HCT116 (cell line): Measurements from ENCODE around the gene SYT9. TPM values are rescaled to one million over a fixed set of nuclear protein-coding genes. Genes with fewer than 3 reads are reported as not detected.

Experiments
- ATAC-seq: fragments of 200-7000 bp; cut with Tn5 transposase; 2 replicates; pipeline ENCODE4 v1.9.1; 2020; ENCODE audit warnings: mild to moderate bottlenecking, moderate library complexity
- BruUV-seq: library from RNA; stranded (reverse); fragments of 400-500 nt; replicated peaks from 2 replicates; lab custom pipeline; 2021; lab: Mats Ljungman, UMichigan
- CTCF ChIA-PET: fragments of 300-600 bp; sonication (Branson Sonifier 250); formaldehyde crosslinking; loops from one replicate; lab custom pipeline; 2021; ENCODE audit warnings: antibody characterized with exemption; lab: Charles Lee
- POLR2A ChIA-PET: fragments of 300-600, 350-600 bp; sonication (Branson Sonifier 250); formaldehyde crosslinking; loops from one replicate; lab custom pipeline; 2021; ENCODE audit warnings: antibody characterized with exemption; lab: Charles Lee
- RAD21 ChIA-PET, 2 experiments: fragments of 300-600 bp; sonication (Branson Sonifier 250); formaldehyde crosslinking; loops; one replicate each; lab custom pipeline; 2023; ENCODE audit warnings: low total read pairs in 2 of 2; ENCODE audit not compliant: uncharacterized antibody in 2 of 2, unreplicated experiment in 2 of 2, low non-redundant PET in 1 of 2; lab: Charles Lee
- DNase-seq: peaks from one replicate; pipeline ENCODE4 v3.0.0-alpha.2; 2010; ENCODE audit warnings: low read depth, low spot score
- H2AFZ ChIP-seq: fragments of 200-600 bp; shearing (Covaris generic), sonication (generic); 2 replicates; pipeline ENCODE4 v1.6.1; 2017; ENCODE audit warnings: low read depth, mixed run types, mixed read lengths, antibody characterized with exemption, low read length; ENCODE audit not compliant: poor library complexity, severe bottlenecking
- H3K27ac ChIP-seq: 2 replicates; pipeline ENCODE4 v1.5.1; 2012; ENCODE audit warnings: low read depth, low read length
- H3K27me3 ChIP-seq: fragments of 200-600 bp; sonication (generic); 2 replicates; pipeline ENCODE4 v1.6.1; 2016; ENCODE audit warnings: mixed run types, low read length, mixed read lengths; ENCODE audit not compliant: insufficient read depth
- H3K36me3 ChIP-seq, 2 experiments: fragments of 200-500 bp in 1 of 2; fragments of 200-600 bp in 1 of 2; sonication (Bioruptor generic) in 1 of 2; sonication (generic) in 1 of 2; 2 replicates each; pipeline versions ENCODE4 v1.5.1 to v1.6.1; 2014 to 2016; ENCODE audit warnings: low read length in 2 of 2, inconsistent platforms in 1 of 2, mixed read lengths in 1 of 2, mixed run types in 1 of 2; ENCODE audit not compliant: insufficient read depth in 2 of 2, control insufficient read depth in 1 of 2
- H3K4me1 ChIP-seq, 2 experiments: fragments of 200-600 bp in 1 of 2; sonication (generic) in 1 of 2; 2 replicates each; pipeline versions ENCODE4 v1.5.1 to v1.6.1; 2012 to 2017; ENCODE audit warnings: low read length in 2 of 2, inconsistent platforms in 1 of 2, mild to moderate bottlenecking in 1 of 2, mixed read lengths in 1 of 2, mixed run types in 1 of 2, moderate library complexity in 1 of 2; ENCODE audit not compliant: insufficient read depth in 2 of 2, control insufficient read depth in 1 of 2
- H3K4me2 ChIP-seq: fragments of 200-600 bp; sonication (generic); 2 replicates; pipeline ENCODE4 v1.6.1; 2017; ENCODE audit warnings: mixed run types, low read length, mixed read lengths
- H3K4me3 ChIP-seq, 2 experiments: fragments of 200-600 bp in 1 of 2; sonication (generic) in 1 of 2; replicated peaks in 1 of 2; 2 replicates each; pipeline ENCODE4 v1.5.1; 2011 to 2016; ENCODE audit warnings: low read length in 2 of 2, control low read depth in 1 of 2, low read depth in 1 of 2, mild to moderate bottlenecking in 1 of 2, mixed read lengths in 1 of 2, mixed run types in 1 of 2
- H3K79me2 ChIP-seq: fragments of 200-600 bp; sonication (generic); 2 replicates; pipeline ENCODE4 v1.6.1; 2017; ENCODE audit warnings: mild to moderate bottlenecking, mixed run types, low read length, moderate library complexity, mixed read lengths; ENCODE audit not compliant: insufficient read depth
- H3K9ac ChIP-seq: fragments of 200-600 bp; sonication (generic); 2 replicates; pipeline ENCODE4 v1.6.1; 2016; ENCODE audit warnings: low read length, mixed read lengths
- H3K9me2 ChIP-seq: fragments of 200-600 bp; sonication (generic), shearing (Covaris generic); 2 replicates; pipeline ENCODE4 v1.6.1; 2017; ENCODE audit warnings: mixed run types, mild to moderate bottlenecking, moderate library complexity; ENCODE audit not compliant: insufficient read depth
- H3K9me3 ChIP-seq, 2 experiments: fragments of 200-500 bp in 1 of 2; fragments of 200-600 bp in 1 of 2; sonication (Bioruptor generic) in 1 of 2; sonication (generic) in 1 of 2; 2 replicates each; pipeline ENCODE4 v1.6.1; 2014 to 2017; ENCODE audit warnings: low read length in 2 of 2, mixed read lengths in 2 of 2, inconsistent platforms in 1 of 2, low read depth in 1 of 2, mild to moderate bottlenecking in 1 of 2, mixed run types in 1 of 2, moderate library complexity in 1 of 2; ENCODE audit not compliant: control insufficient read depth in 1 of 2, insufficient read depth in 1 of 2
- H4K20me1 ChIP-seq: fragments of 200-600 bp; sonication (generic), shearing (Covaris generic); 2 replicates; pipeline ENCODE4 v1.6.1; 2017; ENCODE audit warnings: mixed run types, mild to moderate bottlenecking, moderate library complexity; ENCODE audit not compliant: insufficient read depth
- CEBPB ChIP-seq: IDR thresholded peaks from 2 replicates; pipeline ENCODE4 v1.6.1; 2012; ENCODE audit warnings: low read depth
- CTCF ChIP-seq, 3 experiments: fragments of 200-600 bp in 1 of 3; sonication (generic) in 1 of 3; IDR thresholded peaks in 2 of 3; conservative IDR thresholded peaks in 1 of 3; 2 replicates each; pipeline ENCODE4 v1.5.1; 2012 to 2017; ENCODE audit warnings: low read depth in 2 of 3, low read length in 2 of 3, antibody characterized with exemption in 1 of 3, borderline replicate concordance in 1 of 3, control low read depth in 1 of 3, mild to moderate bottlenecking in 1 of 3, mixed read lengths in 1 of 3, mixed run types in 1 of 3, moderate library complexity in 1 of 3; ENCODE audit not compliant: insufficient read depth in 1 of 3
- EGR1 ChIP-seq: IDR thresholded peaks from 2 replicates; pipeline ENCODE4 v1.6.1; 2012; ENCODE audit warnings: low read depth
- ELF1 ChIP-seq: IDR thresholded peaks from 2 replicates; pipeline ENCODE4 v1.6.1; 2012; ENCODE audit warnings: low read depth, borderline replicate concordance
- EZH2 ChIP-seq: fragments of 200-600 bp; sonication (generic); IDR thresholded peaks from 2 replicates; pipeline ENCODE4 v1.6.1; 2017; ENCODE audit warnings: antibody characterized with exemption, mixed run types
- JUND ChIP-seq: IDR thresholded peaks from 2 replicates; pipeline ENCODE4 v1.6.1; 2012
- RAD21 ChIP-seq: IDR thresholded peaks from 2 replicates; pipeline ENCODE4 v1.6.1; 2012; ENCODE audit warnings: low read depth, mild to moderate bottlenecking
- REST ChIP-seq: IDR thresholded peaks from 2 replicates; pipeline ENCODE4 v1.6.1; 2012; ENCODE audit warnings: low read depth
- SIN3A ChIP-seq: IDR thresholded peaks from 2 replicates; pipeline ENCODE4 v1.6.1; 2012; ENCODE audit warnings: low read depth
- SP1 ChIP-seq: IDR thresholded peaks from 2 replicates; pipeline ENCODE4 v1.6.1; 2012; ENCODE audit warnings: low read depth
- SRF ChIP-seq: IDR thresholded peaks from 2 replicates; pipeline ENCODE4 v1.6.1; 2012; ENCODE audit warnings: low read depth
- TCF7L2 ChIP-seq: IDR thresholded peaks from 2 replicates; pipeline ENCODE4 v1.7.0; 2011; ENCODE audit warnings: borderline replicate concordance, inconsistent platforms; ENCODE audit not compliant: insufficient read depth, insufficient read length; ENCODE audit errors: extremely low read depth
- YY1 ChIP-seq: IDR thresholded peaks from 2 replicates; pipeline ENCODE4 v1.6.1; 2011; ENCODE audit warnings: low read length, low read depth, moderate library complexity, mild to moderate bottlenecking; ENCODE audit not compliant: insufficient replicate concordance; ENCODE audit errors: extremely low read depth
- ZFX ChIP-seq: fragments of 450-650 bp; IDR thresholded peaks from 2 replicates; pipeline ENCODE4 v1.6.1; 2017
- intact Hi-C: fragments of 100-400 bp; cut with micrococcal nuclease; formaldehyde crosslinking; loops from 2 replicates; pipeline ENCODE4 v1.10.0; 2022
- total RNA-seq: library from RNA; stranded (reverse); gene quantifications from one replicate; pipeline ENCODE4 v1.2.1, GENCODE V29; 2021; ENCODE audit not compliant: unreplicated experiment
- TF ChIP-seq, protein P1 (sequence below): IDR thresholded peaks from 2 replicates; pipeline ENCODE4 v1.6.1; 2012
- TF ChIP-seq, protein P2 (sequence below): IDR thresholded peaks from 2 replicates; pipeline ENCODE4 v1.6.1; 2012

SYT9 gene
- total RNA-seq, 1 experiment from 2014 or later, result not detected

- H3K4me2 ChIP-seq, result no peak overlapping the region
- H3K9me2 ChIP-seq, result no peaks in the 10 kb centered on the region
- ChIA-PET POLR2A (no interaction called here), CTCF (interaction anchor here (2.5 kb wide), 1 partner anchor 146 kb away, joined by 14 read pairs; no protein-coding TSS in a partner anchor), RAD21 (no interaction called here)
- H4K20me1 ChIP-seq, result no peaks in the 10 kb centered on the region
- H3K79me2 ChIP-seq, result no peaks in the 10 kb centered on the region
- DNase-seq (no peak), ATAC-seq (no peak)
- H3K4me3 ChIP-seq, result no peak overlapping the region
- no peak overlapping the region for H2AFZ ChIP-seq
- no peaks in the 10 kb centered on the region for H3K36me3 ChIP-seq
- H3K4me1 ChIP-seq, result peaks cover 8 to 19% of the 10 kb centered on the region in 2 experiments; a peak in 3 of 4 replicates
- no peak overlapping the region for H3K9ac ChIP-seq
- TF ChIP-seq SIN3A (no peak), CTCF (IDR thresholded peaks at IDR 0.05 in 2 of 3, conservative IDR thresholded peaks at IDR 0.05 in 1 of 3; ENCODE audit: borderline replicate concordance in 1 of 3, insufficient read depth in 1 of 3, low read depth in 2 of 3, low read length in 2 of 3) (no peak), EZH2 (no peak), JUND (no peak), SRF (no peak), REST (no peak), RAD21 (no peak), CEBPB (no peak), YY1 (no peak), TCF7L2 (no peak), EGR1 (no peak), SP1 (no peak), ZFX (no peak), ELF1 (no peak)
- TF ChIP-seq, protein P1, sequence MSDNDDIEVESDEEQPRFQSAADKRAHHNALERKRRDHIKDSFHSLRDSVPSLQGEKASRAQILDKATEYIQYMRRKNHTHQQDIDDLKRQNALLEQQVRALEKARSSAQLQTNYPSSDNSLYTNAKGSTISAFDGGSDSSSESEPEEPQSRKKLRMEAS, result no peak
- TF ChIP-seq, protein P2, sequence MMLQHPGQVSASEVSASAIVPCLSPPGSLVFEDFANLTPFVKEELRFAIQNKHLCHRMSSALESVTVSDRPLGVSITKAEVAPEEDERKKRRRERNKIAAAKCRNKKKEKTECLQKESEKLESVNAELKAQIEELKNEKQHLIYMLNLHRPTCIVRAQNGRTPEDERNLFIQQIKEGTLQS, result no peak
- intact Hi-C loops, result loop anchor here (5.0 kb wide), 1 partner anchor 156 kb away; no protein-coding TSS in a partner anchor
- H3K9me3 ChIP-seq, result no peaks in the 10 kb centered on the region
- H3K27ac ChIP-seq, result no peak overlapping the region
- no peaks in the 10 kb centered on the region; the same call in 1 of the 2 replicates for H3K27me3 ChIP-seq
- no TSS peak for BruUV-seq
Observed at GRCh38 chr11:7511401-7511800, 259.7 kb downstream of the SYT9 start.
